ENCODE results near the gene CERCAM.
A peak's percentile ranks its signal among the peaks of the same experiment; 100 is the strongest.
"Not testable (repeated sequence)": the region's sequence is repeated elsewhere in the genome, so short reads cannot be mapped to it uniquely, and the experiment has no call there.

The CERCAM gene

DNA sequence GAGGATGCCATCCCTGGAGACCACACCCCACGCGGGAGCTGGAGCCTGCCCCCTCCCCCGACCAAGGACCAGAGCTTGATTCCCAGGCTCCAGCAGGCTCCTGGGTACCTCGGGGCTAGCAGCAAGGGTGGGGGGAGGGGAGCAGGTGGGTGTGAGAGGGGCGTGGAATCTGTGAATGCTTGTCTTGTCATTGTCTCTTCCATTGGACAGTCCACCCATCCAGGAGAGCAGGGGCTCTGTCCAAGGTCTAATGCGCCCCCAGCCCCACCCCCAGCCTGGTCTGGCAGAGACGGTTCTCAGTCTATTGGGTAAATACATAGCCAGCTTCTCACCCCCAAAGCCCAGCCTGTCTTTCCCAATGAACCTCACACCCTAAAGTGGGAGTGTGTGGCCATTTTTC, 26.7 kb upstream of the CERCAM start:
- no peak for DNase-seq

- DNase-seq = no peak
Measured at GRCh38 chr9:128394379-128395168, 26.1 kb upstream of the CERCAM start.

DNA sequence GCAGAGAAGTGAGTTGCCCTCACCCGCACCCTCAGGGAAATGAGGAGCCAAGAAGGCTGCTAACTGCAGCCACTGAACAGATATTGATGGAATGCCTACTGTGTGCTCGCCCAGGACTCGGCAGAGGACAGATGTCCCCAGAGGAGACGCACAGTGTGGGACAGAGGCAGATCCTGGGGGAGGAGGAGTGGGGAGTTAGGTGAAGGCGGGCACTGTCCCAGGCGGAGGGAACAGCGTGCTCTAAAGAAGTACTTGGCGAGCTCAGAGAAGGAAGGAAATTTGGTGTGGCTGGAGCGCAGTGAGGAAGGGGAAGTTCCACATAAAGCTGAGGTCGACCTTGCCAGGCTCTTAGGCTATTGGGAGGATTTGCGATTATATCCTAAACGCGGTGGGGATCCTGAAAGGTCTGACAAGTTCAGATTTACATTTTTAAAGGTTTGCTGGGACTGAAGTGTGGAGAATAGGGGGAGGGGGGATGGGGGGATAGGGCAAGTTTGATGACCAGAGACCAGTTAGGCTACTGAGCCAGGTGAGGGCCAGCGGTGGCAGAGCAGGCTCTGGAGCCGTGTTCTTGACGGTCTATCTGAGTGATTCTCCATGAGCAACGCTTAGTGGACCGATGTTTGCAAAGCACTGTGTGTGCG, 23.6 kb upstream of the CERCAM start:
- DNase-seq = no peak

- no peak for DNase-seq
Measured at GRCh38 chr9:128397831-128398230, 22.8 kb upstream of the CERCAM start.

GRCh38 chr9:128399861-128400260, 20.8 kb upstream of the CERCAM start:
- no peak for DNase-seq

DNA sequence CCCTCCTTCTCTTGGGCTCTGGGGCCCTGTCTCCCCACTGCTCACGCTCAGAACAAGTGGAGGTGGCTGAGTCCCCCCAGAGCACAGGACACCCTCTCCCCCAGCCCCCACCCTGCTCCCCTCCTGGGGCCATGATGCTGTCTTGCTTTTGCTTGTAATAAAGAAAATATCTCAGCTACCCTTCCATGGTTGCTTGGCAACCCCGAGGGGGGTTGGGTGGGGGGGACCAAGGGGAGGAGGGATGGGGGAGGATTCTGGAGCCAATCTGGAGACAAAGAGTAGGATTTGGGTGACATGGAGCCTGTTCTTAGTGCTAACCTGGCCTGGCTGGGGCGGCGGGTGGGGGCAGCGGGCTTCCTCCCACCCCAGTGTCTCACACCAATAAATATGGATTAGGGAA, 16.1 kb upstream of the CERCAM start:
- no peak for DNase-seq

GRCh38 chr9:128405077-128405779, 15.4 kb upstream of the CERCAM start:
- no peak for DNase-seq

GRCh38 chr9:128405780-128406171, 14.9 kb upstream of the CERCAM start:
- no peak for DNase-seq

- DNase-seq = no peak
Measured at GRCh38 chr9:128406848-128407391, 13.7 kb upstream of the CERCAM start.

GRCh38 chr9:128408963-128409431, 11.7 kb upstream of the CERCAM start:
- no peak for DNase-seq

DNA sequence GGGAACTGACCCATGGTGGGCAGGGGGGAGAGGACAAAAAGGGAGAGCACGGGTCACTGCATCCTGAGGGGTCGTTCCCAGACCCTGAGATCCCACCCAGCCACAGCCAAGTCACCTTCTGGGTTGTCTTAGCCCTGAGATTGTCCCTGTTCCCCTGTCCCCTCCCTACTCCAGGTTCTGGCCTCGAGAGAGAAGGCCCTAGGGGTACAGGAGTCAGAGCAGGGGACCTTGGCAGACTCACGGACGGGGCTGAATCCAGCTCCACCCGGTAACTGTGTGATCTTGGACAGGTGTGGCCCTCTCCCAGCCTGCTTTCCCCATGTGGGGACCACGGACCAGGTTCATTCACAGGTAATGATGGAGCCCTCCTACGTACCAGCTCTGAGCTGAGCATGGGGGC, 11.2 kb upstream of the CERCAM start:
- no peak for DNase-seq

- DNase-seq = no peak
Measured at GRCh38 chr9:128409978-128410377, 10.7 kb upstream of the CERCAM start.

GRCh38 chr9:128411364-128412119, 9.1 kb upstream of the CERCAM start:
- DNase-seq = no peak

- peak; percentile 28 to 46 for DNase-seq
Measured at GRCh38 chr9:128412120-128412790, 8.4 kb upstream of the CERCAM start.

- not testable (repeated sequence) for DNase-seq
Measured at GRCh38 chr9:128413728-128414127, 6.9 kb upstream of the CERCAM start.

DNA sequence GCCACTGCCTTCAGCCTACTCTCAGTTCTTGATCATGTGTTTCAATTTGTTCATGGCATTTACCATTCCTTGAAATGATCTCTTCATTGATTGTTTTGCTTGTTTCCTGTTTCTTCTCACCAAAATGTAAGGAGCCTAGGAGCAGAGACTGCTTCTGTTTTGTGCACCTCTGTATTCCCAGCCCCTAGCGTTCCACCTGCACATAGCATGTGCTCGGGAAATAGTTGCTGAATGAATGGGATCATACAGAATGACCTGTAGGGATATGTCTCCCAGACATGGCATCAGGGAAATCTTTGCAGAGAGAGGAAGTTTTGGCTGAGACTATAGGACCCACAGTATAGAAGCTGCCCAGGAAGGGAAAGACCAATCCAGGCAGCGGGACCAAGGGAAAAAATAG, 6.2 kb upstream of the CERCAM start:
- no peak for DNase-seq

GRCh38 chr9:128415281-128415680, 5.4 kb upstream of the CERCAM start:
- no peak for DNase-seq

DNA sequence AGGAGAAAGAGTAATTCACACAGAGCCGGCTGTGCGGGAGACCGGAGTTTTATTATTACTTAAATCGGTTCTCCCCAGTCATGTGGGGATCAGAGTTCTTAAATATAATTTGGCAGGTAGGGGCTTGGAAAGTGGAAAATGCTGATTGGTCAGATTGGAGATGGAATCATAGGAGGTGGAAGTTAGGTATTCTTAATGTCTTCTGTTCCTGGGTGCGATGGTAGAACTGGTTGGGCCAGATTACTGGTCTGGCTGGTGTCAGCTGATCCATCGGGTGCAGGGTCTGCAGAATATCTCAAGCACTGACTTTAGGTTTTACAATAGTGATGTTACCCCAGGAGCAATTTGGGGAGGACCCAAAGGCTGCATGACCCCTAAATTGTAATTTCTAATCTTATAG, 4.6 kb upstream of the CERCAM start:
- no peak for DNase-seq

DNA sequence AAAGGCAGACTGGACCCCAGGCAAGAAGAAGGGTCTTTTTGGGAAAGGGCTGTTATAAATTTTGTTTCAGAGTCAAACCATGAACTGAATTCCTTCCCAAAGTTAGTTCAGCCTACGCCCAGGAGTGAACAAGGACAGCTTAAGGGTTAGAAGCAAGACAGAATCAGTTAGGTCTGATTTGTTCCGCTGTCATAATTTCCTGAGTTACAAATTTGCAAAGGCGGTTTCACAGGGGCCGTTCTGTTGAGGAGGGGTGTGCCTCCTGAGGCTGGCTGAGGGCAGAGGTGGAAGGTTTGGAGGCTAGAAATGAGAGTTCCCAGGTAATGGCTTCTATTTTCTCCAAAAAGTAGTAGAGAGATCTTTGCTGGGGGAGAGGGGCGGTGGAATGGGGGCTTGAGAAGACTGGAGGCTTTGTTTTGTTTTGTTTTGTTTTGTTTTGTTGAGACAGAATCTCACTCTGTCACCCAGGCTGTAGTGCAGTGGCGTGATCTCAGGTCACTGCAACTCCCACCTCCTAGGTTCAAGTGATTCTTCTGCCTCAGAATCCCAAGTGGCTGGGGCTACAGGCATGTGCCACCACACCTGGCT, 4.1 kb upstream of the CERCAM start:
- DNase-seq = no peak

DNA sequence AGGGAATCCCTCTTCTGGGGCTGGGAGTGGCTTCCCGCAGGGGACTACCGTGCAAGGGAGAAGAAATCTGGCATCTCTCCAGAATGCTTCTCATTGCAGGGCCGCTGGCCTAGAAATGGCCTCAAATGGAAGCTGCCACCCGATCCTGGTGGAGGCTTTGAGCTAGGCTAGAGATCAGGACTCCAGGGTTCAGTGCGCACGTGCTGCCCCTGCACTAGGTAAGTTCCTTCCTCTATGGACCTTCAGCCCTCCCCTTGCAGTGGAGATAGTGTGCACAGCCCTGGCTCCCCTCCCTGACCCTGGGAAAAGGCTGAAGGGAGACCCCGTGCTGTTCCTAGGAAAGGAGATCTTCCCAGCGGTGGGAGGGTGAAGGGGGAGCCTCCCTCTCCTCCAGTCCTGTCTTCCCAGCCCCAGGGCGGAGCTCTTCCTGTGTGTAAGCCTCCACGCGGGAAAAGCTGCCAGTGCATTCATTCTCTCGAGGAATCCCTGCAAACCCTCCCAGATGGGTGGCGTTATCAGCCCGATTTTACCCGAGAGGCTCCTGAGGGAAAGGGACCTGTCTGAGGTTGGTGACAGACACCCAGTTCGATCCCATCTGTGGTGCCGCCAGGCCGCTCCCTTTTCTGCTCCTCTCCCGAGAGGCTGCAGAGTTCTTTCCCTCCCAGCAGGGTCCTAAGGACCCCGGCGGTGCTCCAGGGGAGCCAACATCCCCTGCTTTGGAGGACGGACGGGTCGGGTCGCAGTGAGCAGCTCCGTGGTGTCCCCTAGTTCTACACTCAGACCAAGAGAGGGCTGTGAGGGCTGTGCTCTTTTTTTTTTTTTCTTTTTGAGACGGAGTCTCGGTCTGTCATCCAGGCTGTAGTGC, 1.4 kb upstream of the CERCAM start:
- DNase-seq = no peak
